ENCODE results near the gene CA14.
"Not testable (repeated sequence)": the region's sequence is repeated elsewhere in the genome, so short reads cannot be mapped to it uniquely, and the experiment has no call there.

CA14 gene

GRCh38 chr1:150281758-150282557 lies 24.4 kb downstream of the CA14 start, which contains the start of gene CIART:
Gene CIART (plus strand): TSS chr1:150282554. CDS start chr1:150283268, 714 bp downstream.
- peak; percentile 84 for DNase-seq

DNA sequence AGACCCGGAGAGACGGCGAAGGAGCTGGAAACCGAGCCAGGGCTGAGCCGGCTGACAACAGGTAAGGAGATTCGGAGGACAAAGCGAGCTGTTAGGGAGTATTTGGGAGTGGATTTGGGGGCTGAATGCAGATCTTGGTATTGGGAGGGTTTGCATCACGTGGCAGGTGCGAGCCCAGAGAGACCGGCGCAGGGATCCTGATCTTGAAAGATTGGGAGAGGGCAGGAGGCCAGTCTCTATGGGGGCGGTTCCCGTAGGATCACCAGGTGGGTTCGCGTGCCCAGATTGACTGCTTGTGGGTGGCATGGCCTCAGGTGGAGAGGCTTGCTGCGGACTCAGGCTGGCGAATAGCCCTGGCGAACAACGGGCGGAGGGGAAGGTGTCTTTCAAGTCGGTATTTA lies 25.0 kb downstream of the CA14 start:
- no peak for DNase-seq

GRCh38 chr1:150283260-150283659 lies 25.7 kb downstream of the CA14 start:
- no peak for DNase-seq

DNA sequence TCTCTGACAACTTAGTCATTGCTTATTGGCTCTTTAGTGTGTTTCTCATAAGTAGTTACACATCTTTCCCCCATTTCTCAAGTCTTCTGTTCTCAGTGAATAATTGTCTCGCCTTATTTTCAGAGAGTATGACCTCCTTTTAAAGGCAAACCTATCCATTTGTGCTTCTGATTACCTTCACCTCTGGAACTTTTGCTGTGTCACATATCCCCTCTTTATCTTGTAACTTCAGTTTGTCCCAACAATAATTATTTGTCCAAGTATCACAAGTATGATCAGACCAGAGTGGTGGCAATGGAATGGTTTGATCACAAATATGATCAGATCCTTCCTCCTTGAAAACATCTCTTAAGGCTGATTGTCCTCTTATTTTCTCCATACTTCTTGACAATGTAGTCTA lies 30.8 kb downstream of the CA14 start:
- DNase-seq: no peak

- no peak for DNase-seq
Measured at GRCh38 chr1:150288822-150289221, 31.2 kb downstream of the CA14 start.

DNA sequence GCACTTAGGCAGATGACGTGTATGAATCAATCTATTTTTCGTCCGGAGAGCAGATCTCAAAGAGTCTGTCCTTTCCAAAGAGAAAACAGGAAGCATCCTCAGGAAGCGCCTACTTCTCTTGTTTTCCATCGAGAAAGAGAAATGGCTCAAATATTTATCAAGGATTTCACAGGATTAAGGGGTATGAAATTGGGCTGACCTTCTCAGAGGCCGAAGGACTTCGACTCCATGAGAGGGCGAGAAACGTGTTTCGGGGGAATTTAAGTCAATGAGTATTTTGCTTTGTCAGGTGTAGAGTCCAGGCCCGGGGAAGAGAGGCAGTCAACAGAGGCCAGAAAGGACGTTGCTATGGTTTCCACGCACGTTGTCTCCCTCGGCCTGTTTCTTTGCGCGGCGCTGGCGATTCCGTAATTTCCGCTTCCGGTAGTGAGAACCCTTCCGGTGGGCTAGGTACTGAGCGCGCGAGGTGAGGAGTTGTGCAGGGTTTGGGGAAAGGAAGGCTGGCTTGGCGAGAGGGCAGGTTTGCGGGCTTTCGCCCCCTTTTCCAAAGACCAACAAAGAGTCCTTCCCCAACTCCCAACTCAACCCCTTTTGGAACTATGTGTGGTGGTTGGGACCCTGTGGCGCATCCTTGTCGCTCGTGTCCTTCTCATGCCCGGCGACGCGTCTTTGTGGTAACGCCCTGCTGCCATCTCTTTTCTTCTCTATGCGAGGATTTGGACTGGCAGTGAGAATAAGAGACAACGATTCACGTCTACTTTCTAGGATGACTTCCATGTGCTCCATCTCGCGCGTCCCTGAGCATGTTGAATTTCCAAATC lies 36.1 kb downstream of the CA14 start, which contains the start of gene MRPS21:
TSS of gene MRPS21 (plus strand) at position 429 of the 821 bp plus-strand sequence. CDS start 506 bp downstream, outside the sequence.
- peak; percentile 92 for DNase-seq

GRCh38 chr1:150295476-150295875 lies 37.9 kb downstream of the CA14 start:
- DNase-seq: no peak

DNA sequence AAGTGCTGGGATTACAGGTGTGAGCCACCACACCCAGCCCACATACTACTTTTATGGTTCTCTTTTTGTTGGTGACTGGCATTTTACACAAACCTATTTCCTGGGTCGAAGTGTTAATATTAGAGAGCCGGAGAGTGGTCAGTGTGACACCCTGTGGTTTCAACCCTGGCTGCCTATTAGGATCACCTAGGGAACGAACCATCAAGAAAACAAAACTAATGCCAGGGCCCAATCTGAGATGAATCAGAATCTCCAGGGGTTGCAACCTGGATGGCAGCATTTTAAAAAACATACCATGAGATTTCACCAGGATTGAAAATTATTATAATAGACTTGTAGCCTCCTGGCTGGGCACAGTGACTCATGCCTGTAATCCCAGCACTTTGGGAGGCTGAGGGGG lies 42.1 kb downstream of the CA14 start:
- no peak for DNase-seq

DNA sequence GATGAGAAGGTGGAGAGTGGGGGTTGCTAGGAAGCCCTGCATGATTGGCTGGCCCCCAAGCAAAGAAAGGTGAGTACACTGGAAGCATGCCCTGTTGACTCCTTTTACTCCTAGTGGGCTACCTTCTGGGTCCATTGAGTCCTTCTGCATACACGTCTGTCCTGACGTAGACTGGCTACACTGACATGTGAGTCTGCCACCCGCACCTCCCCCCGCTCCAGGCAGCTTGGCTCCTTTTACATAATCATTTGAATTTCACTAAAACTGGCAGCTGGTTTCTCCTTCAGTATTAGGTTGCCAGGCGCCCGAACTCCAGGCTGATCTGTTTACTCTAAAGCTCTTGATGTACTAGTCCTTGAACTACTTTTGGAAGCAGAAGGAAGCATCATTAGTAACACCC lies 44.8 kb downstream of the CA14 start:
- DNase-seq: no peak

DNA sequence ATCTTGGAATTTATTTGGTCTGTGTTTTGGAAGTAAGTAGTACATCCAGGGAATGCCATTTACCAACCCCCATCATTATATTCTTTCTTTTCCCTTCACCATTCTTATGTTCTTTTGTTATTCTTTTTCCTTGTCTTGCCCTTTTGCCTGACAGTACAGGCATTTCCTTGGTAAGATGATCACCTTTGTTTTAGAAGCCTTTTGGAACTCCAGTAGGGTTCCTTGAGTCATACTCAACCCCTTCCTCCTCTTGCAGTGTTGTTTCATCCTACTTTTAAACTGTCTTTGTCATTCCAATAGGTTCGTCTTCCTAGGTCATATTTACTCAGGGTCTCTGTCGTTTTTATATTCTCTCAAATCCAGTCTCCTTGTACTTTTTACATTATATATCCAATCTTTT lies 45.3 kb downstream of the CA14 start:
- DNase-seq: no peak

GRCh38 chr1:150308585-150308984 lies 51.0 kb downstream of the CA14 start:
- DNase-seq: not testable (repeated sequence)

- no peak for DNase-seq
Measured at GRCh38 chr1:150309758-150310508, 52.4 kb downstream of the CA14 start.

- no peak for DNase-seq
Measured at GRCh38 chr1:150311762-150312161, 54.2 kb downstream of the CA14 start.
